Prostate gland (tissue), 2 donors: Measurements from ENCODE around the gene CFAP46.

ENCODE experiments used
- POLR2A ChIP-seq: fragments of 450-650 bp; IDR thresholded peaks from one replicate; pipeline ENCODE4 v1.6.1; 2016; ENCODE audit warnings: antibody characterized with exemption, mild to moderate bottlenecking
- POLR2AphosphoS5 ChIP-seq: sonication (generic); formaldehyde crosslinking; IDR thresholded peaks from one replicate; pipeline ENCODE4 v1.6.1; 2017; ENCODE audit warnings: antibody characterized with exemption
- TF ChIP-seq, protein P1 (sequence below), 4 experiments: fragments of 200-600 bp in 2 of 4; fragments of 450-650 bp in 2 of 4; sonication (generic) in 2 of 4; IDR thresholded peaks; 1 replicate in 3 of 4; 2 replicates in 1 of 4; pipeline ENCODE4 v1.5.1; 2016 to 2019; ENCODE audit warnings: antibody characterized with exemption in 4 of 4, mild to moderate bottlenecking in 2 of 4, moderate library complexity in 2 of 4

DNA sequence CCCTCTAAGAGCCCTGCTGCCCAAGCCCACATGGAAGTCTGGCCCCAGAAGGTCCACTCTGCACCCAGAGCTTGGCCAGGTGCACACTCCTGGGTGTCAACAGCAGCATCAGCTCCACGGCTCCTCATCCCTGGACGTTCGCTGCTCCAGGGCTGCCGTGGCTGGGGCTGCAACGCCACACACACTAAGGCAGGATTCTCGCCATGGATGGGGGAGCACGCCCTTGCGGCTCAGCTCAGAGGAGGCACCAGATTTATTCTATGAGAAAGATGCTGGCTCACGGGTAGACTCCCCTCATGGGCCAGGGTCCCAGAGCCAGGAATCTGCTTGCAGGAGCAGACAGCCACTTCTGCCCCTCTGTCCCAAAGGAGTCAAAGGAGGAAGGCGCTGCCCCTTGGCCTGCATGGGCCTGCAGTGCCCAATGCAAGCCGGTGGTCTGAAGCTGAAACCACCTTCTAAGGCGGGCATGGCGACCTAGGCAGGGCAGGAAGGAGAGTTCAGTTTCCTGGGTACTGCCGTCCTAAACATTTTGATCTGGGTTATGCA, 42.1 kb downstream of the CFAP46 start:
- TF ChIP-seq, protein P1, sequence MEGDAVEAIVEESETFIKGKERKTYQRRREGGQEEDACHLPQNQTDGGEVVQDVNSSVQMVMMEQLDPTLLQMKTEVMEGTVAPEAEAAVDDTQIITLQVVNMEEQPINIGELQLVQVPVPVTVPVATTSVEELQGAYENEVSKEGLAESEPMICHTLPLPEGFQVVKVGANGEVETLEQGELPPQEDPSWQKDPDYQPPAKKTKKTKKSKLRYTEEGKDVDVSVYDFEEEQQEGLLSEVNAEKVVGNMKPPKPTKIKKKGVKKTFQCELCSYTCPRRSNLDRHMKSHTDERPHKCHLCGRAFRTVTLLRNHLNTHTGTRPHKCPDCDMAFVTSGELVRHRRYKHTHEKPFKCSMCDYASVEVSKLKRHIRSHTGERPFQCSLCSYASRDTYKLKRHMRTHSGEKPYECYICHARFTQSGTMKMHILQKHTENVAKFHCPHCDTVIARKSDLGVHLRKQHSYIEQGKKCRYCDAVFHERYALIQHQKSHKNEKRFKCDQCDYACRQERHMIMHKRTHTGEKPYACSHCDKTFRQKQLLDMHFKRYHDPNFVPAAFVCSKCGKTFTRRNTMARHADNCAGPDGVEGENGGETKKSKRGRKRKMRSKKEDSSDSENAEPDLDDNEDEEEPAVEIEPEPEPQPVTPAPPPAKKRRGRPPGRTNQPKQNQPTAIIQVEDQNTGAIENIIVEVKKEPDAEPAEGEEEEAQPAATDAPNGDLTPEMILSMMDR (IDR thresholded peaks at IDR 0.05): no peak
- no peak for TF ChIP-seq POLR2AphosphoS5
- TF ChIP-seq POLR2A: no peak
